Stomach (tissue), 4 donors: ENCODE results near the gene ZBED6.

Experiments
- CTCF ChIP-seq, 7 experiments: fragments of 450-650 bp in 4 of 7; fragments of 200-600 bp in 3 of 7; sonication (generic) in 3 of 7; IDR thresholded peaks; one replicate each; pipeline ENCODE4 v1.5.1; 2016 to 2019; ENCODE audit warnings: antibody characterized with exemption in 7 of 7, control low read depth in 2 of 7, mild to moderate bottlenecking in 1 of 7
- EP300 ChIP-seq: sonication (generic); formaldehyde crosslinking; IDR thresholded peaks from one replicate; pipeline ENCODE4 v1.6.1; 2017; ENCODE audit warnings: antibody characterized with exemption
- POLR2A ChIP-seq, 4 donors: fragments of 450-650 bp; IDR thresholded peaks; one replicate each; pipeline ENCODE4 v1.6.1; 2016; ENCODE audit warnings: antibody characterized with exemption in 4 of 4, control low read depth in 2 of 4, mild to moderate bottlenecking in 1 of 4, moderate library complexity in 1 of 4

- no peak for TF ChIP-seq POLR2A (IDR thresholded peaks at IDR 0.05)
- no peak for TF ChIP-seq CTCF (IDR thresholded peaks at IDR 0.05)
- TF ChIP-seq EP300: no peak
These were observed 33.1 kb downstream of the ZBED6 start for GRCh38 chr1:203828503-203828902.
